HCT116 (cell line): Measurements from ENCODE around the gene SPATA16. TPM values are rescaled to one million over a fixed set of nuclear protein-coding genes. Genes with fewer than 3 reads are reported as not detected.

Source experiments
- ATAC-seq: fragments of 200-7000 bp; cut with Tn5 transposase; 2 replicates; pipeline ENCODE4 v1.9.1; 2020; ENCODE audit warnings: mild to moderate bottlenecking, moderate library complexity
- BruUV-seq: library from RNA; stranded (reverse); fragments of 400-500 nt; replicated peaks from 2 replicates; lab custom pipeline; 2021; lab: Mats Ljungman, UMichigan
- CTCF ChIA-PET: fragments of 300-600 bp; sonication (Branson Sonifier 250); formaldehyde crosslinking; loops from one replicate; lab custom pipeline; 2021; ENCODE audit warnings: antibody characterized with exemption; lab: Charles Lee
- POLR2A ChIA-PET: fragments of 300-600, 350-600 bp; sonication (Branson Sonifier 250); formaldehyde crosslinking; loops from one replicate; lab custom pipeline; 2021; ENCODE audit warnings: antibody characterized with exemption; lab: Charles Lee
- RAD21 ChIA-PET, 2 experiments: fragments of 300-600 bp; sonication (Branson Sonifier 250); formaldehyde crosslinking; loops; one replicate each; lab custom pipeline; 2023; ENCODE audit warnings: low total read pairs in 2 of 2; ENCODE audit not compliant: uncharacterized antibody in 2 of 2, unreplicated experiment in 2 of 2, low non-redundant PET in 1 of 2; lab: Charles Lee
- DNase-seq: peaks from one replicate; pipeline ENCODE4 v3.0.0-alpha.2; 2010; ENCODE audit warnings: low read depth, low spot score
- H2AFZ ChIP-seq: fragments of 200-600 bp; shearing (Covaris generic), sonication (generic); 2 replicates; pipeline ENCODE4 v1.6.1; 2017; ENCODE audit warnings: low read depth, mixed run types, mixed read lengths, antibody characterized with exemption, low read length; ENCODE audit not compliant: poor library complexity, severe bottlenecking
- H3K27ac ChIP-seq: 2 replicates; pipeline ENCODE4 v1.5.1; 2012; ENCODE audit warnings: low read depth, low read length
- H3K27me3 ChIP-seq: fragments of 200-600 bp; sonication (generic); 2 replicates; pipeline ENCODE4 v1.6.1; 2016; ENCODE audit warnings: mixed run types, low read length, mixed read lengths; ENCODE audit not compliant: insufficient read depth
- H3K36me3 ChIP-seq, 2 experiments: fragments of 200-500 bp in 1 of 2; fragments of 200-600 bp in 1 of 2; sonication (Bioruptor generic) in 1 of 2; sonication (generic) in 1 of 2; 2 replicates each; pipeline versions ENCODE4 v1.5.1 to v1.6.1; 2014 to 2016; ENCODE audit warnings: low read length in 2 of 2, inconsistent platforms in 1 of 2, mixed read lengths in 1 of 2, mixed run types in 1 of 2; ENCODE audit not compliant: insufficient read depth in 2 of 2, control insufficient read depth in 1 of 2
- H3K4me1 ChIP-seq, 2 experiments: fragments of 200-600 bp in 1 of 2; sonication (generic) in 1 of 2; 2 replicates each; pipeline versions ENCODE4 v1.5.1 to v1.6.1; 2012 to 2017; ENCODE audit warnings: low read length in 2 of 2, inconsistent platforms in 1 of 2, mild to moderate bottlenecking in 1 of 2, mixed read lengths in 1 of 2, mixed run types in 1 of 2, moderate library complexity in 1 of 2; ENCODE audit not compliant: insufficient read depth in 2 of 2, control insufficient read depth in 1 of 2
- H3K4me2 ChIP-seq: fragments of 200-600 bp; sonication (generic); 2 replicates; pipeline ENCODE4 v1.6.1; 2017; ENCODE audit warnings: mixed run types, low read length, mixed read lengths
- H3K4me3 ChIP-seq, 2 experiments: fragments of 200-600 bp in 1 of 2; sonication (generic) in 1 of 2; replicated peaks in 1 of 2; 2 replicates each; pipeline ENCODE4 v1.5.1; 2011 to 2016; ENCODE audit warnings: low read length in 2 of 2, control low read depth in 1 of 2, low read depth in 1 of 2, mild to moderate bottlenecking in 1 of 2, mixed read lengths in 1 of 2, mixed run types in 1 of 2
- H3K79me2 ChIP-seq: fragments of 200-600 bp; sonication (generic); 2 replicates; pipeline ENCODE4 v1.6.1; 2017; ENCODE audit warnings: mild to moderate bottlenecking, mixed run types, low read length, moderate library complexity, mixed read lengths; ENCODE audit not compliant: insufficient read depth
- H3K9ac ChIP-seq: fragments of 200-600 bp; sonication (generic); 2 replicates; pipeline ENCODE4 v1.6.1; 2016; ENCODE audit warnings: low read length, mixed read lengths
- H3K9me2 ChIP-seq: fragments of 200-600 bp; sonication (generic), shearing (Covaris generic); 2 replicates; pipeline ENCODE4 v1.6.1; 2017; ENCODE audit warnings: mixed run types, mild to moderate bottlenecking, moderate library complexity; ENCODE audit not compliant: insufficient read depth
- H3K9me3 ChIP-seq, 2 experiments: fragments of 200-500 bp in 1 of 2; fragments of 200-600 bp in 1 of 2; sonication (Bioruptor generic) in 1 of 2; sonication (generic) in 1 of 2; 2 replicates each; pipeline ENCODE4 v1.6.1; 2014 to 2017; ENCODE audit warnings: low read length in 2 of 2, mixed read lengths in 2 of 2, inconsistent platforms in 1 of 2, low read depth in 1 of 2, mild to moderate bottlenecking in 1 of 2, mixed run types in 1 of 2, moderate library complexity in 1 of 2; ENCODE audit not compliant: control insufficient read depth in 1 of 2, insufficient read depth in 1 of 2
- H4K20me1 ChIP-seq: fragments of 200-600 bp; sonication (generic), shearing (Covaris generic); 2 replicates; pipeline ENCODE4 v1.6.1; 2017; ENCODE audit warnings: mixed run types, mild to moderate bottlenecking, moderate library complexity; ENCODE audit not compliant: insufficient read depth
- CBX3 ChIP-seq: IDR thresholded peaks from 2 replicates; pipeline ENCODE4 v1.6.1; 2012; ENCODE audit warnings: low read depth
- EGR1 ChIP-seq: IDR thresholded peaks from 2 replicates; pipeline ENCODE4 v1.6.1; 2012; ENCODE audit warnings: low read depth
- ELF1 ChIP-seq: IDR thresholded peaks from 2 replicates; pipeline ENCODE4 v1.6.1; 2012; ENCODE audit warnings: low read depth, borderline replicate concordance
- EZH2 ChIP-seq: fragments of 200-600 bp; sonication (generic); IDR thresholded peaks from 2 replicates; pipeline ENCODE4 v1.6.1; 2017; ENCODE audit warnings: antibody characterized with exemption, mixed run types
- EZH2phosphoT487 ChIP-seq: fragments of 200-600 bp; IDR thresholded peaks from 2 replicates; pipeline ENCODE4 v1.6.1; 2018; ENCODE audit warnings: antibody characterized with exemption, borderline replicate concordance
- JUND ChIP-seq: IDR thresholded peaks from 2 replicates; pipeline ENCODE4 v1.6.1; 2012
- MAX ChIP-seq: IDR thresholded peaks from 2 replicates; pipeline ENCODE4 v1.6.1; 2012
- POLR2A ChIP-seq: IDR thresholded peaks from 2 replicates; pipeline ENCODE4 v1.7.0; 2011; ENCODE audit warnings: borderline replicate concordance; ENCODE audit not compliant: insufficient read depth, insufficient read length; ENCODE audit errors: extremely low read depth
- POLR2AphosphoS5 ChIP-seq: IDR thresholded peaks from 2 replicates; pipeline ENCODE4 v1.6.1; 2011; ENCODE audit warnings: mild to moderate bottlenecking, low read depth, low read length, moderate library complexity
- RAD21 ChIP-seq: IDR thresholded peaks from 2 replicates; pipeline ENCODE4 v1.6.1; 2012; ENCODE audit warnings: low read depth, mild to moderate bottlenecking
- REST ChIP-seq: IDR thresholded peaks from 2 replicates; pipeline ENCODE4 v1.6.1; 2012; ENCODE audit warnings: low read depth
- SIN3A ChIP-seq: IDR thresholded peaks from 2 replicates; pipeline ENCODE4 v1.6.1; 2012; ENCODE audit warnings: low read depth
- SP1 ChIP-seq: IDR thresholded peaks from 2 replicates; pipeline ENCODE4 v1.6.1; 2012; ENCODE audit warnings: low read depth
- SRF ChIP-seq: IDR thresholded peaks from 2 replicates; pipeline ENCODE4 v1.6.1; 2012; ENCODE audit warnings: low read depth
- TCF7L2 ChIP-seq: IDR thresholded peaks from 2 replicates; pipeline ENCODE4 v1.7.0; 2011; ENCODE audit warnings: borderline replicate concordance, inconsistent platforms; ENCODE audit not compliant: insufficient read depth, insufficient read length; ENCODE audit errors: extremely low read depth
- ZFX ChIP-seq: fragments of 450-650 bp; IDR thresholded peaks from 2 replicates; pipeline ENCODE4 v1.6.1; 2017
- ZNF274 ChIP-seq: fragments of 200-500 bp; sonication (Bioruptor generic); IDR thresholded peaks from 2 replicates; pipeline ENCODE4 v1.6.1; 2014; ENCODE audit warnings: mild to moderate bottlenecking, low read depth, low read length, inconsistent platforms
- intact Hi-C: fragments of 100-400 bp; cut with micrococcal nuclease; formaldehyde crosslinking; loops from 2 replicates; pipeline ENCODE4 v1.10.0; 2022
- total RNA-seq: library from RNA; stranded (reverse); gene quantifications from one replicate; pipeline ENCODE4 v1.2.1, GENCODE V29; 2021; ENCODE audit not compliant: unreplicated experiment
- TF ChIP-seq, protein P1 (sequence below): IDR thresholded peaks from 2 replicates; pipeline ENCODE4 v1.6.1; 2012
- TF ChIP-seq, protein P2 (sequence below): IDR thresholded peaks from 2 replicates; pipeline ENCODE4 v1.6.1; 2011; ENCODE audit warnings: mild to moderate bottlenecking, low read length, moderate library complexity; ENCODE audit not compliant: insufficient replicate concordance; ENCODE audit errors: extremely low read depth
- TF ChIP-seq, protein P3 (sequence below), 3 experiments: fragments of 200-600 bp in 1 of 3; sonication (generic) in 1 of 3; IDR thresholded peaks in 2 of 3; conservative IDR thresholded peaks in 1 of 3; 2 replicates each; pipeline ENCODE4 v1.5.1; 2012 to 2017; ENCODE audit warnings: low read depth in 2 of 3, low read length in 2 of 3, antibody characterized with exemption in 1 of 3, borderline replicate concordance in 1 of 3, control low read depth in 1 of 3, mild to moderate bottlenecking in 1 of 3, mixed read lengths in 1 of 3, mixed run types in 1 of 3, moderate library complexity in 1 of 3; ENCODE audit not compliant: insufficient read depth in 1 of 3

Gene SPATA16
- total RNA-seq, 1 experiment from 2014 or later: not detected

GRCh38 chr3:173009410-173009809 lies 131.6 kb downstream of the SPATA16 start:
- Histone ChIP-seq H3K27me3 (no peaks in the 10 kb centered on the region), H3K4me3 (no peak overlapping the region), H3K9me2 (no peaks in the 10 kb centered on the region), H3K4me2 (no peak overlapping the region), H3K36me3 (no peaks in the 10 kb centered on the region), H2AFZ (no peak overlapping the region), H3K27ac (no peak overlapping the region), H3K79me2 (no peaks in the 10 kb centered on the region), H4K20me1 (no peaks in the 10 kb centered on the region), H3K9me3 (no peaks in the 10 kb centered on the region), H3K9ac (no peak overlapping the region), H3K4me1 (no peaks in the 10 kb centered on the region)
- POLR2A ChIA-PET: no interaction called here
- intact Hi-C loops: no loop called here
- TF ChIP-seq TCF7L2 (no peak), SIN3A (no peak), EGR1 (no peak), POLR2AphosphoS5 (no peak), CBX3 (no peak), POLR2A (no peak), EZH2phosphoT487 (no peak), ELF1 (no peak), EZH2 (no peak), SP1 (no peak), SRF (no peak), JUND (no peak), ZFX (no peak), ZNF274 (no peak), MAX (no peak), REST (no peak), RAD21 (no peak)
- TF ChIP-seq, protein P1, sequence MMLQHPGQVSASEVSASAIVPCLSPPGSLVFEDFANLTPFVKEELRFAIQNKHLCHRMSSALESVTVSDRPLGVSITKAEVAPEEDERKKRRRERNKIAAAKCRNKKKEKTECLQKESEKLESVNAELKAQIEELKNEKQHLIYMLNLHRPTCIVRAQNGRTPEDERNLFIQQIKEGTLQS: no peak
- TF ChIP-seq, protein P2, sequence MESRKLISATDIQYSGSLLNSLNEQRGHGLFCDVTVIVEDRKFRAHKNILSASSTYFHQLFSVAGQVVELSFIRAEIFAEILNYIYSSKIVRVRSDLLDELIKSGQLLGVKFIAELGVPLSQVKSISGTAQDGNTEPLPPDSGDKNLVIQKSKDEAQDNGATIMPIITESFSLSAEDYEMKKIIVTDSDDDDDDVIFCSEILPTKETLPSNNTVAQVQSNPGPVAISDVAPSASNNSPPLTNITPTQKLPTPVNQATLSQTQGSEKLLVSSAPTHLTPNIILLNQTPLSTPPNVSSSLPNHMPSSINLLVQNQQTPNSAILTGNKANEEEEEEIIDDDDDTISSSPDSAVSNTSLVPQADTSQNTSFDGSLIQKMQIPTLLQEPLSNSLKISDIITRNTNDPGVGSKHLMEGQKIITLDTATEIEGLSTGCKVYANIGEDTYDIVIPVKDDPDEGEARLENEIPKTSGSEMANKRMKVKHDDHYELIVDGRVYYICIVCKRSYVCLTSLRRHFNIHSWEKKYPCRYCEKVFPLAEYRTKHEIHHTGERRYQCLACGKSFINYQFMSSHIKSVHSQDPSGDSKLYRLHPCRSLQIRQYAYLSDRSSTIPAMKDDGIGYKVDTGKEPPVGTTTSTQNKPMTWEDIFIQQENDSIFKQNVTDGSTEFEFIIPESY: no peak
- TF ChIP-seq, protein P3, sequence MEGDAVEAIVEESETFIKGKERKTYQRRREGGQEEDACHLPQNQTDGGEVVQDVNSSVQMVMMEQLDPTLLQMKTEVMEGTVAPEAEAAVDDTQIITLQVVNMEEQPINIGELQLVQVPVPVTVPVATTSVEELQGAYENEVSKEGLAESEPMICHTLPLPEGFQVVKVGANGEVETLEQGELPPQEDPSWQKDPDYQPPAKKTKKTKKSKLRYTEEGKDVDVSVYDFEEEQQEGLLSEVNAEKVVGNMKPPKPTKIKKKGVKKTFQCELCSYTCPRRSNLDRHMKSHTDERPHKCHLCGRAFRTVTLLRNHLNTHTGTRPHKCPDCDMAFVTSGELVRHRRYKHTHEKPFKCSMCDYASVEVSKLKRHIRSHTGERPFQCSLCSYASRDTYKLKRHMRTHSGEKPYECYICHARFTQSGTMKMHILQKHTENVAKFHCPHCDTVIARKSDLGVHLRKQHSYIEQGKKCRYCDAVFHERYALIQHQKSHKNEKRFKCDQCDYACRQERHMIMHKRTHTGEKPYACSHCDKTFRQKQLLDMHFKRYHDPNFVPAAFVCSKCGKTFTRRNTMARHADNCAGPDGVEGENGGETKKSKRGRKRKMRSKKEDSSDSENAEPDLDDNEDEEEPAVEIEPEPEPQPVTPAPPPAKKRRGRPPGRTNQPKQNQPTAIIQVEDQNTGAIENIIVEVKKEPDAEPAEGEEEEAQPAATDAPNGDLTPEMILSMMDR (IDR thresholded peaks at IDR 0.05 in 2 of 3, conservative IDR thresholded peaks at IDR 0.05 in 1 of 3; ENCODE audit: borderline replicate concordance in 1 of 3, insufficient read depth in 1 of 3, low read depth in 2 of 3, low read length in 2 of 3): no peak
- BruUV-seq: no TSS peak
- DNase-seq (no peak), ATAC-seq (no peak)
- CTCF ChIA-PET: no interaction called here
- RAD21 ChIA-PET: no interaction called here
